ENCODE results near the gene ZNF284.

ZNF284 gene

GRCh38 chr19:44069415-44069814, 2.5 kb upstream of the ZNF284 start:
- TF ChIP-seq CTCF (IDR thresholded peaks at IDR 0.05; ENCODE audit: low read depth, low read length, missing control alignments): no peak
- no peak for DNase-seq (ENCODE audit: extremely low read depth, low read depth)
- no peak overlapping the region for H3K4me3 ChIP-seq (replicated peaks; ENCODE audit: low read depth, low read length)

- H3K4me3 ChIP-seq (replicated peaks; ENCODE audit: low read depth, low read length): peak overlapping the region; percentile 61
- TF ChIP-seq CTCF (IDR thresholded peaks at IDR 0.05; ENCODE audit: low read depth, low read length, missing control alignments): no peak
- no peak for DNase-seq (ENCODE audit: extremely low read depth, low read depth)
These were observed 813 bp downstream of the ZNF284 start for GRCh38 chr19:44072543-44073401.

GRCh38 chr19:44076325-44076724, 4.4 kb downstream of the ZNF284 start:
- DNase-seq (ENCODE audit: extremely low read depth, low read depth): no peak
- H3K4me3 ChIP-seq (replicated peaks; ENCODE audit: low read depth, low read length): no peak overlapping the region
- no peak for TF ChIP-seq CTCF (IDR thresholded peaks at IDR 0.05; ENCODE audit: low read depth, low read length, missing control alignments)

GRCh38 chr19:44092108-44092507, 20.1 kb downstream of the ZNF284 start:
- no peak overlapping the region for H3K4me3 ChIP-seq (replicated peaks; ENCODE audit: low read depth, low read length)
- no peak for DNase-seq (ENCODE audit: extremely low read depth, low read depth)
- no peak for TF ChIP-seq CTCF (IDR thresholded peaks at IDR 0.05; ENCODE audit: low read depth, low read length, missing control alignments)

GRCh38 chr19:44093931-44094765, 22.2 kb downstream of the ZNF284 start, which contains the start of gene ZNF224:
TSS of gene ZNF224 (plus strand) at chr19:44094361. CDS start at chr19:44097874, 3,513 bp downstream.
- DNase-seq (ENCODE audit: extremely low read depth, low read depth): peak; percentile 78
- H3K4me3 ChIP-seq (replicated peaks; ENCODE audit: low read depth, low read length): peak within 1 kb of the TSS; percentile 88
- no peak for TF ChIP-seq CTCF (IDR thresholded peaks at IDR 0.05; ENCODE audit: low read depth, low read length, missing control alignments)

- DNase-seq (ENCODE audit: extremely low read depth, low read depth): no peak
- no peak overlapping the region for H3K4me3 ChIP-seq (replicated peaks; ENCODE audit: low read depth, low read length)
- TF ChIP-seq CTCF (IDR thresholded peaks at IDR 0.05; ENCODE audit: low read depth, low read length, missing control alignments): no peak
These were observed 35.8 kb downstream of the ZNF284 start for GRCh38 chr19:44107751-44108150.

Data from HFF-Myc (cell line).